ENCODE data around the gene DRAM2.

Gene DRAM2

DNA sequence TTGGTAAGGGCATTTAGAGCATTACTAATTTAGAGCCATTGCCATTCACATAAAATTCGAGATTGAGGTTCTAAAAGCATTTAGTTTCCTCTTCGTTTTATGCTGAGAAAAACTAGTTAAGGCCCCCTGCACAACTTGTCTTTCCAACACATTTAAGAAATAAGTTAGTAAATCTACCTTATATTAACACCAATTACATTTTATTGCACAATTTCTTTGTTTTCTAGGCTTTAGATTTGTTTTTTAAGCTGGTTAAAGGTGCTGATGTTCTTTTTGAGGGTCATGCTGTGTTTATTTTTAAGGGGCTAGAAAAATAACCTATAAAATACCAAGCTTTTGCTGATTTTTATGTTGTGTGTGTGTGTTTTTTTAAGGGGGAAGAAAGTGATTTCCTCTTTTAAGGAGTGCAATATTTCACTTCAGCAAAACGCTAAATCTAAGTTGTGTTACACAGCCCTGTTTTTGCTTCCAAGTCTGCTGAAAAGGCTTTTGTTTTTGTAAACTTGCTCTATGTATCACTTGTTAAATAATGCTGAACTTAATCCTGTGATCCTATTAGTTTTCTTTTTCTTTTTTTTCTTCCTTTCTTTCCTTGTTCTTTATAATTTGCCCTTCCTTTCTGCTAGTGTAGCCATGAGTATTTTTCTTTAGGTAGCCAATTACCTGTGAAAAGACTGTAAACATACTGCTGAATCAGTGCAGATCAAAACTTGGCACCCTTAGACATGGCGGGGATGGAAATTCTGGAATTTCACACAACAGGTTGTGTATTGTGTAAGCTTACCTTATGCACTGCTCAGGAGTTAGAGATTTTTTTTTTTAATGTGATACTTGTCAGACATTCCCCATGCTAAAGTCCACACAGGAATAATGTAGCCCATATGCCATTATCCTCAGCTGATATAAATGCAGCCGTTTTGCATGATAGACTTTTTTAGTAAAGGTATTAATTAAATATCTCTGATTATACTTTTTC is 1.6 kb upstream of the DRAM2 start:
- Histone ChIP-seq H2BK120ac (ENCODE audit: low read depth, low read length) (no peak overlapping the region), H3K4ac (ENCODE audit: low read depth, low read length) (no peak overlapping the region), H2BK15ac (replicated peaks; ENCODE audit: low read depth) (no peak overlapping the region), H4K8ac (ENCODE audit: low read depth, low read length) (no peak overlapping the region), H3K9ac (ENCODE audit: low read length) (peak overlapping the region; percentile 35), H3K56ac (ENCODE audit: low read length) (peak overlapping the region; percentile 17), H3K4me2 (ENCODE audit: low read length) (no peak overlapping the region), H3K27ac (ENCODE audit: low read depth, low read length) (no peak overlapping the region), H3K79me1 (ENCODE audit: low read length) (peaks cover 14% of the 10 kb centered on the region), H3K36me3 (ENCODE audit: control insufficient read depth, insufficient read depth, low read length) (no peaks in the 10 kb centered on the region), H2AK5ac (ENCODE audit: low read length) (no peak overlapping the region), H3K4me1 (ENCODE audit: control insufficient read depth, low read depth, low read length) (no peaks in the 10 kb centered on the region), H3K79me2 (ENCODE audit: control insufficient read depth, insufficient read depth, low read length) (peaks cover 42% of the 10 kb centered on the region), H3K23ac (ENCODE audit: low read length) (no peak overlapping the region), H4K5ac (ENCODE audit: low read length) (no peak overlapping the region), H3K18ac (ENCODE audit: low read length) (no peak overlapping the region), H2BK5ac (ENCODE audit: low read length) (no peak overlapping the region), H3K27me3 (ENCODE audit: insufficient read depth, low read length, poor library complexity) (no peaks in the 10 kb centered on the region), H3K4me3 (ENCODE audit: low read length) (no peak overlapping the region)
- WGBS (ENCODE audit: extremely low coverage, insufficient coverage, low lambda C conversion rate) = no CpG with 5 or more reads among the region's 5 CpGs
- DNase-seq = no peak

DNA sequence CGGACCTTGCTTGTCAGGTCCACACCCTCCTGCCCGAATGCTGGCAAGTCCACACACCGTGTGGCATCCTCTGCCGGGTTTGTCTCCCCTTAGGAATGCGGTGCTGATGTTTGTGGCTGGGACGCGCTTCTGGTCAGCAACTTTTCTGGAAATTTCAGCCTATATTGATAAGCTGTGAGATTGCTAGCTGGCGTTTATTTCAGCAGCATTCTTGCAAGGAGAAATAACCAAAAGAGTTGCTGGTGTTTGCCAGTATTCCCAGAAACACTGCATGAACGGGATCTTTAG is 731 bp upstream of the DRAM2 start:
- Histone ChIP-seq H2BK15ac (replicated peaks; ENCODE audit: low read depth) (no peak overlapping the region), H4K5ac (ENCODE audit: low read length) (no peak overlapping the region), H3K4me1 (ENCODE audit: control insufficient read depth, low read depth, low read length) (no peaks in the 10 kb centered on the region), H4K8ac (ENCODE audit: low read depth, low read length) (no peak overlapping the region), H3K79me2 (ENCODE audit: control insufficient read depth, insufficient read depth, low read length) (peaks cover 39% of the 10 kb centered on the region), H2AK5ac (ENCODE audit: low read length) (no peak overlapping the region), H3K79me1 (ENCODE audit: low read length) (peaks cover 14% of the 10 kb centered on the region), H3K18ac (ENCODE audit: low read length) (no peak overlapping the region), H3K56ac (ENCODE audit: low read length) (peak overlapping the region; percentile 97), H3K9ac (ENCODE audit: low read length) (peak overlapping the region; percentile 96), H3K4ac (ENCODE audit: low read depth, low read length) (no peak overlapping the region), H3K4me3 (ENCODE audit: low read length) (peak overlapping the region; percentile 95), H3K4me2 (ENCODE audit: low read length) (peak overlapping the region; percentile 95), H3K27ac (ENCODE audit: low read depth, low read length) (peak overlapping the region; percentile 95), H3K36me3 (ENCODE audit: control insufficient read depth, insufficient read depth, low read length) (no peaks in the 10 kb centered on the region), H2BK120ac (ENCODE audit: low read depth, low read length) (no peak overlapping the region), H2BK5ac (ENCODE audit: low read length) (no peak overlapping the region), H3K27me3 (ENCODE audit: insufficient read depth, low read length, poor library complexity) (no peaks in the 10 kb centered on the region), H3K23ac (ENCODE audit: low read length) (no peak overlapping the region)
- DNase-seq = peak; percentile 79
- WGBS (ENCODE audit: extremely low coverage, insufficient coverage, low lambda C conversion rate) = no CpG with 5 or more reads among the region's 9 CpGs

DNA sequence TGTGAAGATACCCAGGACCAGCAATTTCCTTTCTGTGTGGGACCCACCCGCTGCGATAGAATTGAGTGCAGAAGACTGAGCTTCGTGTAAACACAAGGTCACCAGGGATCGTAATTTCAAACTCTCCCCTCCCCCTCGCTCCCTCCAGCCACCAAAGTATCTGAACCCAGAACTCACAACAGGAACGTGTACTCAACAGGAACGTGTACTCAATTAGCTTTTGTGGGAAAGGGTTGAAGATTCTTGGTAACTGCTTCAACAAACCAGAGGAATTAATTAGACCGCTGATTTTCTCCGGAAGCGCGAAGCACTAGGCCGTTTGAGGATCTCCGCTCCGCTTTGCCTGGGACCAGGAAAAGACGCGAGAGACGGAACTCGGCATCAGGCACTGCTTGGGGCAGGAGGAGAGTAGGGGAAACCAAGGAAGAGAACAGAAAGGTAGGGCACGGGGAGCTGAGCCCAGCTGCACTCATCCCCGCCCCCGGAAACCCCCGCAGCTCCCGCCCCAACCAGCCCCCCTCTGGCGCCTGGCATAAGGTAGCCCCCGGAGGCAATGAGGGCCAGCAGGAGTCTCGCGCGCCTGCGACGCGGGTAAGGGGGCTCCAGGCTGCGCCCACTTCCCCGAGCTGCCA is 453 bp downstream of the DRAM2 start:
- Histone ChIP-seq H3K4me2 (ENCODE audit: low read length) (peak overlapping the region; percentile 21), H3K36me3 (ENCODE audit: control insufficient read depth, insufficient read depth, low read length) (no peaks in the 10 kb centered on the region), H3K79me2 (ENCODE audit: control insufficient read depth, insufficient read depth, low read length) (peaks cover 35% of the 10 kb centered on the region), H3K4me1 (ENCODE audit: control insufficient read depth, low read depth, low read length) (no peaks in the 10 kb centered on the region), H2AK5ac (ENCODE audit: low read length) (no peak overlapping the region), H3K4ac (ENCODE audit: low read depth, low read length) (peak overlapping the region; percentile 77), H2BK15ac (replicated peaks; ENCODE audit: low read depth) (no peak overlapping the region), H2BK120ac (ENCODE audit: low read depth, low read length) (peak overlapping the region; percentile 34), H3K18ac (ENCODE audit: low read length) (peak overlapping the region; percentile 96), H3K56ac (ENCODE audit: low read length) (peak overlapping the region; percentile 93), H3K4me3 (ENCODE audit: low read length) (peak overlapping the region; percentile 30), H2BK5ac (ENCODE audit: low read length) (peak overlapping the region; percentile 55), H3K27me3 (ENCODE audit: insufficient read depth, low read length, poor library complexity) (no peaks in the 10 kb centered on the region), H4K5ac (ENCODE audit: low read length) (no peak overlapping the region), H3K9ac (ENCODE audit: low read length) (peak overlapping the region; percentile 57), H3K79me1 (ENCODE audit: low read length) (peaks cover 11% of the 10 kb centered on the region), H3K27ac (ENCODE audit: low read depth, low read length) (peak overlapping the region; percentile 95), H4K8ac (ENCODE audit: low read depth, low read length) (no peak overlapping the region), H3K23ac (ENCODE audit: low read length) (no peak overlapping the region)
- peak; percentile 89 for DNase-seq
- WGBS (ENCODE audit: extremely low coverage, insufficient coverage, low lambda C conversion rate) = no CpG with 5 or more reads among the region's 33 CpGs

DNA sequence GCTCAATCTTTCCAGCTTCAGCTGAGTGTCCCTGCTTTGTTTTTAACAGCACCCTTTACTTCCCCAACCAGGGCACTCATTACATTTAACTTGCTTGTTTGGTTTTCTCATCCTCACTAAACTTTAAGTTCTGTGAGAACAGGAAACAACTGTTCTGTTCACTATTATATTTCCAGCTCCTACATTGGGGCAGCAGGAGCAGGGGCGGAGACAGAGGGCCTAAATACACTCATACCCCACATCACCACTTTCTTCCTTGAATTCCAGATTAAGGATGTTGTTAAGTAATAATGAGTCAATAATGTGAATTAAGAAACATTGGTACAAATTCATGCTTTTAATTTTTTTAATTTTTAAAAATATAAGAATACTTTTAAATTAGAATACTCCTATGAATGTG is 6.0 kb downstream of the DRAM2 start:
- Histone ChIP-seq H3K4ac (ENCODE audit: low read depth, low read length) (no peak overlapping the region), H3K36me3 (ENCODE audit: control insufficient read depth, insufficient read depth, low read length) (no peaks in the 10 kb centered on the region), H3K79me2 (ENCODE audit: control insufficient read depth, insufficient read depth, low read length) (peaks cover 1% of the 10 kb centered on the region), H3K18ac (ENCODE audit: low read length) (no peak overlapping the region), H2BK5ac (ENCODE audit: low read length) (no peak overlapping the region), H3K27me3 (ENCODE audit: insufficient read depth, low read length, poor library complexity) (no peaks in the 10 kb centered on the region), H2AK5ac (ENCODE audit: low read length) (no peak overlapping the region), H3K56ac (ENCODE audit: low read length) (no peak overlapping the region), H3K4me2 (ENCODE audit: low read length) (no peak overlapping the region), H3K4me3 (ENCODE audit: low read length) (no peak overlapping the region), H3K79me1 (ENCODE audit: low read length) (peaks cover 2% of the 10 kb centered on the region), H3K27ac (ENCODE audit: low read depth, low read length) (no peak overlapping the region), H4K8ac (ENCODE audit: low read depth, low read length) (no peak overlapping the region), H3K9ac (ENCODE audit: low read length) (no peak overlapping the region), H4K5ac (ENCODE audit: low read length) (no peak overlapping the region), H3K23ac (ENCODE audit: low read length) (no peak overlapping the region), H2BK120ac (ENCODE audit: low read depth, low read length) (no peak overlapping the region), H2BK15ac (replicated peaks; ENCODE audit: low read depth) (no peak overlapping the region), H3K4me1 (ENCODE audit: control insufficient read depth, low read depth, low read length) (peaks cover 3% of the 10 kb centered on the region)
- WGBS (ENCODE audit: extremely low coverage, insufficient coverage, low lambda C conversion rate) = no CpG with 5 or more reads among the region's 1 CpG
- no peak for DNase-seq

DNA sequence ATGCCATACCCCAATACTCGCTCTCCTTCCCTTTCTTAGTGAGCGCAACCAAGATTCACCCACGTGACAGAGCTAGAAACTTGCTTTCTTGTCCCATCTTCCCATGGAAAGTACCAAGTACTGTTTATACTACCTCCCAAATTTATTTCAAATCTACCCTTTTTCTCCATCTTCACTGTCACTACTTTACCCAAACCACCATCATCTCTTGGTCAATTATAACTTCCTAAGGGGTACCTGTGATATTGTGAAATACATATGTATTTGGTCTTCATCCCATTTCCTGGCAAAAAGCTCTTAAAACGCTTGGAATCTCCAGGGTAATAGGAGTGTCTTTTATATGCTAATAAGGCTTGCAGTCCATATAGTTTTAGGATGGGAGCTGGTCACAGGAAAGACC is 8.2 kb downstream of the DRAM2 start:
- Histone ChIP-seq H2BK15ac (replicated peaks; ENCODE audit: low read depth) (no peak overlapping the region), H3K36me3 (ENCODE audit: control insufficient read depth, insufficient read depth, low read length) (peaks cover 1% of the 10 kb centered on the region), H4K5ac (ENCODE audit: low read length) (no peak overlapping the region), H3K27me3 (ENCODE audit: insufficient read depth, low read length, poor library complexity) (no peaks in the 10 kb centered on the region), H2BK5ac (ENCODE audit: low read length) (no peak overlapping the region), H3K27ac (ENCODE audit: low read depth, low read length) (no peak overlapping the region), H3K23ac (ENCODE audit: low read length) (no peak overlapping the region), H3K4me2 (ENCODE audit: low read length) (no peak overlapping the region), H2BK120ac (ENCODE audit: low read depth, low read length) (no peak overlapping the region), H3K56ac (ENCODE audit: low read length) (no peak overlapping the region), H3K79me2 (ENCODE audit: control insufficient read depth, insufficient read depth, low read length) (no peaks in the 10 kb centered on the region), H3K9ac (ENCODE audit: low read length) (no peak overlapping the region), H4K8ac (ENCODE audit: low read depth, low read length) (no peak overlapping the region), H3K18ac (ENCODE audit: low read length) (no peak overlapping the region), H3K79me1 (ENCODE audit: low read length) (no peaks in the 10 kb centered on the region), H3K4me1 (ENCODE audit: control insufficient read depth, low read depth, low read length) (peaks cover 3% of the 10 kb centered on the region), H2AK5ac (ENCODE audit: low read length) (no peak overlapping the region), H3K4ac (ENCODE audit: low read depth, low read length) (no peak overlapping the region), H3K4me3 (ENCODE audit: low read length) (no peak overlapping the region)
- no peak for DNase-seq
- WGBS (ENCODE audit: extremely low coverage, insufficient coverage, low lambda C conversion rate) = no CpG with 5 or more reads among the region's 4 CpGs

Data from mesendoderm (in vitro differentiated cells).